ENCODE measurements around the gene ZNF281. TPM values are rescaled to one million over a fixed set of nuclear protein-coding genes. Genes with fewer than 3 reads are reported as not detected.

Gene ZNF281
- total RNA-seq, 4 donors from 2014 or later: 12.1 to 13.4 (median 13.2) TPM

DNA sequence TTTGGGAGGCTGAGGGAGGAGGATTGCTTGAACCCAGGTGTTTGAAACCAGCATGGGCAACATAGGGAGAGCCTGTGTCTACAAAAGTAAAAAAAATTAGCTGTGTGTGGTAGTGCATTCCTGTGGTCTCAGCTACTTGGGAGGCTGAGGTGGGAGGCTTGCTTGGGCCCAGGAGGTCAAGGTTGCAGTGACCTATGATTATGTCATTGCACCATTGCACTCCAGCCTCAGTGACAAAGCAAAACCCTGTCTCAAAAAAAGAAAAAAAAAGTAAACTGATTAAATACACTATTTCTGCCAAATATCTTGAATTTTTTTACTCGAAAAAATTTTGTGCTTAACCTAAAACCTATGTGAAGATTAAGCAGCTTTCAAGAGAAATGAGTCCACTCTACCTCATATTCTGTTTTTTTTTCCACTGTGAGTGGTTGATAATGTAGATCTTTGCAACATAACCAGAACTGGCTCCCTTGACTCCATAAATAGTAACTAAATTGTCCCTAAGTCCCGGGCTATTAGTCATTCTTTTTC is 19.4 kb upstream of the ZNF281 start:
- WGBS, 2 donors (ENCODE audit: low coverage in 1 of 2): 65 to 66% methylated on average over 2 of the region's 2 CpGs
- Histone ChIP-seq H3K4me3 (no peak overlapping the region), H3K9me3 (no peaks in the 10 kb centered on the region), H3K36me3 (no peaks in the 10 kb centered on the region), H3K27ac (no peak overlapping the region), H3K27me3 (no peaks in the 10 kb centered on the region), H3K4me1 (no peaks in the 10 kb centered on the region)
- TF ChIP-seq POLR2A (IDR thresholded peaks at IDR 0.05): no peak
- TF ChIP-seq, protein P1, sequence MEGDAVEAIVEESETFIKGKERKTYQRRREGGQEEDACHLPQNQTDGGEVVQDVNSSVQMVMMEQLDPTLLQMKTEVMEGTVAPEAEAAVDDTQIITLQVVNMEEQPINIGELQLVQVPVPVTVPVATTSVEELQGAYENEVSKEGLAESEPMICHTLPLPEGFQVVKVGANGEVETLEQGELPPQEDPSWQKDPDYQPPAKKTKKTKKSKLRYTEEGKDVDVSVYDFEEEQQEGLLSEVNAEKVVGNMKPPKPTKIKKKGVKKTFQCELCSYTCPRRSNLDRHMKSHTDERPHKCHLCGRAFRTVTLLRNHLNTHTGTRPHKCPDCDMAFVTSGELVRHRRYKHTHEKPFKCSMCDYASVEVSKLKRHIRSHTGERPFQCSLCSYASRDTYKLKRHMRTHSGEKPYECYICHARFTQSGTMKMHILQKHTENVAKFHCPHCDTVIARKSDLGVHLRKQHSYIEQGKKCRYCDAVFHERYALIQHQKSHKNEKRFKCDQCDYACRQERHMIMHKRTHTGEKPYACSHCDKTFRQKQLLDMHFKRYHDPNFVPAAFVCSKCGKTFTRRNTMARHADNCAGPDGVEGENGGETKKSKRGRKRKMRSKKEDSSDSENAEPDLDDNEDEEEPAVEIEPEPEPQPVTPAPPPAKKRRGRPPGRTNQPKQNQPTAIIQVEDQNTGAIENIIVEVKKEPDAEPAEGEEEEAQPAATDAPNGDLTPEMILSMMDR (IDR thresholded peaks at IDR 0.05): no peak
- no peak for TF ChIP-seq POLR2AphosphoS5 (IDR thresholded peaks at IDR 0.05)
- TF ChIP-seq EP300 (IDR thresholded peaks at IDR 0.05): no peak
- no peak for ATAC-seq

DNA sequence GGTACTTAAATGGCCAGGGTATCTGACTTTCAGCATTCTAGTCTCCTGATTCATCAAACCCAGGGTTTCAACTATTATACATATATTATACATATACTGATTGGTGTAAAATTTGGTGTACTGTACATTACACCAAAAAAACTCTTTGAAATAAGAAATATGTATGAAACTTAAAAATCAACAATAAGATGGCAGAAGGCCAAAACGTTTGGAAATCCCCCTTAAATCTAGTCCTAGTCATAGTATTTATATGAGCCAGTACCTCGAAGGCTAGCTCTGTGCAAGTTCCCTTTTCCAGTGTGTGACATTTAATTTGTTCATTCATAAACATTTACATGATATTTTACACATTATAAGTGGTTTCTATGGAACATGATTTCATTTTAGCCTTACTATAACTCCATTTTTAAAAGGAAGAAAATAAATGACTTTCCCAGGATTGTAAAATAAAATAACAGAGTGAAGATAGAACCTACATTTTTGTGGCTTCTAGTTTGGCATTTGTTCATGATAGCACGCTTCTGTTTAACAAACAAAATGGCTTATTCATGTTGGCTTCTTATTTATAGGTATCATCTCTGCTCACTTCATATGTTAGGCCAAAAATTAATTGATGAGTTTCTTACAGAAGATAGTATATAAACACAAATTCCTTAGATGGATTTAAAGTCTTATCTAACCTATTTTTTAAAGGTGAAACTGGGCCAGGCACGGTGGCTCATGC is 18.8 kb upstream of the ZNF281 start:
- H3K4me1 ChIP-seq: no peaks in the 10 kb centered on the region
- no peak overlapping the region for H3K4me3 ChIP-seq
- ATAC-seq: no peak
- TF ChIP-seq, protein P1 (IDR thresholded peaks at IDR 0.05): no peak
- TF ChIP-seq POLR2AphosphoS5 (IDR thresholded peaks at IDR 0.05) (no peak), POLR2A (IDR thresholded peaks at IDR 0.05) (no peak), EP300 (IDR thresholded peaks at IDR 0.05) (no peak)
- H3K27ac ChIP-seq: no peak overlapping the region
- WGBS, 2 donors (ENCODE audit: low coverage in 1 of 2): 25 to 36% methylated on average over 4 of the region's 4 CpGs
- no peaks in the 10 kb centered on the region for H3K27me3 ChIP-seq
- no peaks in the 10 kb centered on the region for H3K36me3 ChIP-seq
- H3K9me3 ChIP-seq: no peaks in the 10 kb centered on the region

DNA sequence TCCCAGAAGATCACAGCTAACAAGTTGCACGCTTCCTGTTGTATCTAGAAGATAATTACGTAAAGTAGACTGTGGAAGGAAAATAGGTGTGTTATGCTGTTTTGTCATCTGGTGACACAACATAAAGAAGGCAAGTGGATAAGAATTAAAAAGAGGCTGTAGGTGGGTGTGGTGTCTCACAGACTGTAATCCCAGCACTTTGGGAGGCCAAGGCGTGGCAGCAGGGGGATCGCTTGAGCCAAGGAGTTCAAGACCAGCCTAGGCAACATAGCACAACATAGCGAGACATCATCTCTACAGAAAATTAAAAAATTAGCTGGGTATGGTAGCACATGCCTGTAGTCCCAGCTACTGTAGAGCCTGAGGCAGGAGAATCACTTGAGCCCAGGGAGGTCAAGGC is 17.9 kb upstream of the ZNF281 start:
- no peak overlapping the region for H3K27ac ChIP-seq
- 89 to 95% methylated on average over 2 to 5 of the region's 5 CpGs for WGBS, 2 donors (ENCODE audit: low coverage in 1 of 2)
- no peak for ATAC-seq
- TF ChIP-seq POLR2A (IDR thresholded peaks at IDR 0.05) (no peak), POLR2AphosphoS5 (IDR thresholded peaks at IDR 0.05) (no peak), EP300 (IDR thresholded peaks at IDR 0.05) (no peak)
- TF ChIP-seq, protein P1 (IDR thresholded peaks at IDR 0.05): no peak
- no peaks in the 10 kb centered on the region for H3K27me3 ChIP-seq
- H3K4me1 ChIP-seq: no peaks in the 10 kb centered on the region
- H3K9me3 ChIP-seq: no peaks in the 10 kb centered on the region
- H3K36me3 ChIP-seq: no peaks in the 10 kb centered on the region
- H3K4me3 ChIP-seq: no peak overlapping the region

DNA sequence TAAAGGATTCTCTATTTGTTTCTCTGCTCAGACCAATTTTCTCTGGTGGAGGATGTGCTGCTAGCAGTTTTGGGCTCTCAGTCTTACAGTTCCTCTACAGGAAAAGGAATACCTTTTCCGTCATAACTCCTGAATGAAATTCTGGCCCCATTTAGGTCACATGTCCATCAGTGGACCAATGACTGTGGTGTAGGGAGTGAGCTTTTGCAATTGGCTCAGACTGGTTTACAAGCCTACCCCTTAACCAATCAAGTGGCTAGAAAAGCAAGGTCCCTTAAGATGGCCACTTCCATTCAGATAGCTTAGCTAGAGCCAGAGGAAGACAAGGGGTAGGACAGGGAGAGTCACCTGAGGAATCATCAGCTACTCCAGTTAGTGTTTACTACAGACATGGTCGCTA is 16.4 kb upstream of the ZNF281 start:
- H3K27me3 ChIP-seq: no peaks in the 10 kb centered on the region
- ATAC-seq: no peak
- H3K36me3 ChIP-seq: no peaks in the 10 kb centered on the region
- no peaks in the 10 kb centered on the region for H3K9me3 ChIP-seq
- no peaks in the 10 kb centered on the region for H3K4me1 ChIP-seq
- H3K4me3 ChIP-seq: no peak overlapping the region
- no peak overlapping the region for H3K27ac ChIP-seq
- 86 to 100% methylated on average over 2 of the region's 2 CpGs for WGBS, 2 donors (ENCODE audit: low coverage in 1 of 2)
- TF ChIP-seq EP300 (IDR thresholded peaks at IDR 0.05) (no peak), POLR2A (IDR thresholded peaks at IDR 0.05) (no peak), POLR2AphosphoS5 (IDR thresholded peaks at IDR 0.05) (no peak)
- TF ChIP-seq, protein P1 (IDR thresholded peaks at IDR 0.05): no peak

DNA sequence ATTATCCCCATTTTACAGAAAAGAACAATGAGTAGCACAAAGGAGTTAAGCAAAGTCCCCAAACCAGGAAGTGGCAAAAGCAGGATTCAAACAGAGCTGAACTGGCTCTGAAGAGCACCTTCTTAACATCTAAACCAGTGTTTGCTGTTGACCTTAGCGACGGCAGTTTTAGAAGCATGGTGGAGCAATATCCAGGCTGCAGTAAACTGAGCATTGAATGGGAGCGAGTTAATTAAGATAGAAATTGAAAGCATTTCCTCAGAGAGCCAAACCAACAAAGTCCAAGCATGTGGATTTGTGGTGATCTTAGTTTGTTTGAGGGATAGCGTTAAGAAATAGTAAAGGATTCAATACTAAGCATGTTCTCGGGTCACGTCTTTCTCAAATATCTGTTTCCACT is 13.4 kb upstream of the ZNF281 start:
- H3K9me3 ChIP-seq: no peaks in the 10 kb centered on the region
- TF ChIP-seq POLR2A (IDR thresholded peaks at IDR 0.05) (no peak), POLR2AphosphoS5 (IDR thresholded peaks at IDR 0.05) (no peak), EP300 (IDR thresholded peaks at IDR 0.05) (no peak)
- TF ChIP-seq, protein P1 (IDR thresholded peaks at IDR 0.05): no peak
- H3K36me3 ChIP-seq: no peaks in the 10 kb centered on the region
- no peaks in the 10 kb centered on the region for H3K4me1 ChIP-seq
- 92 to 97% methylated on average over 6 of the region's 6 CpGs for WGBS, 2 donors (ENCODE audit: low coverage in 1 of 2)
- no peak overlapping the region for H3K4me3 ChIP-seq
- H3K27me3 ChIP-seq: no peaks in the 10 kb centered on the region
- H3K27ac ChIP-seq: no peak overlapping the region
- ATAC-seq: no peak

Data from gastroesophageal sphincter (tissue), 4 donors.